K562 (cell line): Measurements from ENCODE around the gene ELK4. TPM values are rescaled to one million over a fixed set of nuclear protein-coding genes. Genes with fewer than 3 reads are reported as not detected.

Source experiments
- ARID3A ChIP-seq: IDR thresholded peaks from 2 replicates; pipeline ENCODE4 v1.6.1; 2012; ENCODE audit warnings: low read depth, low read length, improper control_type of control experiment, borderline replicate concordance
- CBFA2T2 ChIP-seq: fragments of 450-650 bp; conservative IDR thresholded peaks from 2 replicates; pipeline ENCODE4 v1.6.1; 2017; ENCODE audit warnings: mild to moderate bottlenecking
- CBX5 ChIP-seq: IDR thresholded peaks from 2 replicates; pipeline ENCODE4 v1.6.1; 2014; ENCODE audit warnings: low read depth, borderline replicate concordance
- CHD4 ChIP-seq: fragments of 200-600 bp; sonication (generic); IDR thresholded peaks from 3 replicates; pipeline ENCODE4 v1.6.1; 2012; ENCODE audit warnings: low read depth, mild to moderate bottlenecking, mixed read lengths, low read length, inconsistent platforms; ENCODE audit not compliant: insufficient read depth, insufficient replicate concordance, poor library complexity, severe bottlenecking
- E4F1 ChIP-seq: fragments of 250-450 bp; sonication (Bioruptor Pico); IDR thresholded peaks from 2 replicates; pipeline ENCODE4 v1.5.0; 2021; ENCODE audit warnings: mild to moderate bottlenecking, borderline replicate concordance
- MEF2D ChIP-seq: conservative IDR thresholded peaks from 2 replicates; pipeline ENCODE4 v1.6.1; 2016; ENCODE audit warnings: low read depth, missing genetic modification characterization, missing compliant biosample characterization
- NR2F6 ChIP-seq: fragments of 450-650 bp; formaldehyde crosslinking; IDR thresholded peaks from 2 replicates; pipeline ENCODE4 v1.4.0; 2020; ENCODE audit warnings: mild to moderate bottlenecking
- PHF20 ChIP-seq: fragments of 450-650 bp; IDR thresholded peaks from 2 replicates; pipeline ENCODE4 v1.6.1; 2018; ENCODE audit not compliant: partially characterized antibody
- RNF2 ChIP-seq: sonication (generic); IDR thresholded peaks from 2 replicates; pipeline ENCODE4 v1.6.1; 2016
- TGIF2 ChIP-seq: sonication (generic); formaldehyde crosslinking; IDR thresholded peaks from 2 replicates; pipeline ENCODE4 v1.8.1; 2022; ENCODE audit warnings: mild to moderate bottlenecking, missing genetic modification reagents, moderate library complexity
- ZC3H11A ChIP-seq: IDR thresholded peaks from 2 replicates; pipeline ENCODE4 v1.6.1; 2012; ENCODE audit warnings: low read depth, low read length, improper control_type of control experiment
- ZNF165 ChIP-seq: fragments of 250-450 bp; sonication (Bioruptor Pico); IDR thresholded peaks from 2 replicates; pipeline ENCODE4 v1.4.0; 2020; ENCODE audit warnings: borderline replicate concordance
- ZNF232 ChIP-seq: sonication (generic); formaldehyde crosslinking; IDR thresholded peaks from 2 replicates; pipeline ENCODE4 v1.8.0; 2022; ENCODE audit warnings: mild to moderate bottlenecking, missing genetic modification reagents
- ZNF274 ChIP-seq: IDR thresholded peaks from 2 replicates; pipeline ENCODE4 v1.6.1; 2011; ENCODE audit warnings: low read depth, mild to moderate bottlenecking, low read length, moderate library complexity, borderline replicate concordance
- ZNF280B ChIP-seq: fragments of 250-450 bp; sonication (Bioruptor Pico); IDR thresholded peaks from 2 replicates; pipeline ENCODE4 v1.5.1; 2021; ENCODE audit warnings: mild to moderate bottlenecking
- ZNF347 ChIP-seq: fragments of 450-650 bp; formaldehyde crosslinking; IDR thresholded peaks from 2 replicates; pipeline ENCODE4 v1.4.0; 2020; ENCODE audit warnings: low read depth, mild to moderate bottlenecking, moderate library complexity
- polyA plus RNA-seq, 8 experiments: library from polyadenylated mRNA; depleted of rRNA in 4 of 8; stranded (reverse) in 5 of 8; unstranded in 3 of 8; fragments of >200 nt; fragmentation: Nextera tagmentation in 2 of 8; fragmentation: Illumina TruSeq in 1 of 8; extraction: Ambion mirVana in 2 of 8; extraction: Trizol in 1 of 8; gene quantifications; 2 replicates each; pipeline versions ENCODE4 v1.2.1 to v1.2.3, GENCODE V29; 2011 to 2014; ENCODE audit warnings: inconsistent platforms in 1 of 8, missing spikeins in 1 of 8
- total RNA-seq, 7 experiments: library from RNA; depleted of rRNA in 6 of 7; stranded (reverse); fragments of >200 nt in 6 of 7; fragmentation: Illumina TruSeq in 2 of 7; extraction: Trizol in 2 of 7; gene quantifications; 2 replicates each; pipeline versions ENCODE4 v1.2.1 to v1.2.3, GENCODE V29; 2011 to 2021; ENCODE audit warnings: low replicate concordance in 1 of 7
- TF ChIP-seq, protein P1 (sequence below): sonication (generic); formaldehyde crosslinking; IDR thresholded peaks from 2 replicates; pipeline ENCODE4 v1.8.0; 2022; ENCODE audit warnings: missing genetic modification reagents, mild to moderate bottlenecking, borderline replicate concordance
- TF ChIP-seq, protein P2 (sequence below): sonication (generic); formaldehyde crosslinking; IDR thresholded peaks from 2 replicates; pipeline ENCODE4 v1.8.0; 2023; ENCODE audit warnings: mild to moderate bottlenecking, missing genetic modification reagents
- TF ChIP-seq, protein P3 (sequence below): fragments of 250-450 bp; sonication (Bioruptor Pico); IDR thresholded peaks from 2 replicates; pipeline ENCODE4 v1.6.1; 2021; ENCODE audit warnings: mild to moderate bottlenecking

ELK4 gene
- total and polyA plus RNA-seq, 9 of the 15 experiments (the other 6 are each of a cell fraction or from before 2014, with no cell fraction given): 2.0 to 21.7 (median 9.2) TPM

DNA sequence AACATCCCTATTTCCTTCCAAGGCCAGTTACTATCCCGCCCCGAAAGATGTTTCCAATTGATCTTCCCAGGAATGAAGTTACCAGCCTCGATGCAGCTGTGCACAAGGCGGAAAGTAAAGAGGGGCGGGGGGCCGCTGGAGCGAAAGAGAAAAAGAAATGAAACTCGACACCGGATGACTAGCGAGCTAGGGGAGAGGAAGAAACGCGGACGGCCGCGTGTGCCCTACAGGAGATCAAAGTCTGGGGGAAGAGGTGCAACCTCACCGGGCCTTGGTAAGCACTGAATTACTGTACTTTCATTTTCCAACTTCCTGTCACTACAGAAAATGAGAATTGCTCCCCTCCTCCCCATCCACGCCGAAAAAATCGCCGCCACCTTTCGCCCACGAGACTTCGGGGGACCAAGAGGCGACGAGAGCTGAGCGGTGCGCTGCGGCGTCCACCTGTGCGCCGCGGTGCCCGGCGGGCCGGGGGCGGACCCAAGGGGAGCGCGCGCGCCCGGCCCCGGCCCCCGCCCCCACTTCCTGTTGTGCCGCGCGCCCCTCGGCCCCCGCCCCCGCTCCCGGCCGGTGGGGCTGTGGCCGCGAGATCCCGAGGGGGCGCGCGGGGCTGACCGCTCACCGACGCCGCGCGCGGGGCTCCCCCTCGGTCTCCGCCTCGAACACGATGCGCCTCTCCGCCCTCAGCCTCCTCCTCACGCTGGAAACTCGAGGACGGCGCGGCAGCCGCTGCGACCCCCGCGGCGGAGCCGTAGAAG is 622 bp downstream of the ELK4 start (continued):
- TF ChIP-seq RNF2: no peak
- no peak for TF ChIP-seq ZNF274
- TF ChIP-seq CBFA2T2: no peak
- no peak for TF ChIP-seq ZNF280B (CRISPR knock-in tag)
- TF ChIP-seq, protein P1, sequence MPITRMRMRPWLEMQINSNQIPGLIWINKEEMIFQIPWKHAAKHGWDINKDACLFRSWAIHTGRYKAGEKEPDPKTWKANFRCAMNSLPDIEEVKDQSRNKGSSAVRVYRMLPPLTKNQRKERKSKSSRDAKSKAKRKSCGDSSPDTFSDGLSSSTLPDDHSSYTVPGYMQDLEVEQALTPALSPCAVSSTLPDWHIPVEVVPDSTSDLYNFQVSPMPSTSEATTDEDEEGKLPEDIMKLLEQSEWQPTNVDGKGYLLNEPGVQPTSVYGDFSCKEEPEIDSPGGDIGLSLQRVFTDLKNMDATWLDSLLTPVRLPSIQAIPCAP (CRISPR knock-in tag): no peak
- TF ChIP-seq NR2F6 (CRISPR knock-in tag): no peak
- no peak for TF ChIP-seq ZNF347 (CRISPR knock-in tag)
- TF ChIP-seq ARID3A: no peak
- no peak for TF ChIP-seq E4F1 (CRISPR knock-in tag)
- TF ChIP-seq ZNF165: no peak
- TF ChIP-seq CBX5: no peak
- TF ChIP-seq, protein P2, sequence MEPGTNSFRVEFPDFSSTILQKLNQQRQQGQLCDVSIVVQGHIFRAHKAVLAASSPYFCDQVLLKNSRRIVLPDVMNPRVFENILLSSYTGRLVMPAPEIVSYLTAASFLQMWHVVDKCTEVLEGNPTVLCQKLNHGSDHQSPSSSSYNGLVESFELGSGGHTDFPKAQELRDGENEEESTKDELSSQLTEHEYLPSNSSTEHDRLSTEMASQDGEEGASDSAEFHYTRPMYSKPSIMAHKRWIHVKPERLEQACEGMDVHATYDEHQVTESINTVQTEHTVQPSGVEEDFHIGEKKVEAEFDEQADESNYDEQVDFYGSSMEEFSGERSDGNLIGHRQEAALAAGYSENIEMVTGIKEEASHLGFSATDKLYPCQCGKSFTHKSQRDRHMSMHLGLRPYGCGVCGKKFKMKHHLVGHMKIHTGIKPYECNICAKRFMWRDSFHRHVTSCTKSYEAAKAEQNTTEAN: 0 out of 2 replicates have a peak, but pooled peaks have one; percentile 36
- no peak for TF ChIP-seq TGIF2 (CRISPR knock-in tag)
- TF ChIP-seq MEF2D (tag): no peak
- TF ChIP-seq CHD4: no peak
- TF ChIP-seq, protein P3, sequence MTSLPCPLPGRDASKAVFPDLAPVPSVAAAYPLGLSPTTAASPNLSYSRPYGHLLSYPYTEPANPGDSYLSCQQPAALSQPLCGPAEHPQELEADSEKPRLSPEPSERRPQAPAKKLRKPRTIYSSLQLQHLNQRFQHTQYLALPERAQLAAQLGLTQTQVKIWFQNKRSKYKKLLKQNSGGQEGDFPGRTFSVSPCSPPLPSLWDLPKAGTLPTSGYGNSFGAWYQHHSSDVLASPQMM: no peak
- TF ChIP-seq ZC3H11A: no peak
- peak; percentile 53 for TF ChIP-seq PHF20
- no peak for TF ChIP-seq ZNF232 (CRISPR knock-in tag)
